OCI-LY7 (cell line): ENCODE results near the gene RHBDL1.

ENCODE experiments used
- CTCF ChIP-seq: fragments of 200-600 bp; sonication (generic); conservative IDR thresholded peaks from 2 replicates; pipeline ENCODE4 v1.5.1; 2014; ENCODE audit warnings: mild to moderate bottlenecking, antibody characterized with exemption, low read length, moderate library complexity, mixed read lengths
- EZH2phosphoT487 ChIP-seq: fragments of 200-600 bp; sonication (generic); IDR thresholded peaks from 2 replicates; pipeline ENCODE4 v1.6.1; 2018; ENCODE audit warnings: low read depth, borderline replicate concordance, mild to moderate bottlenecking, mixed run types, antibody characterized with exemption, low read length, moderate library complexity, mixed read lengths

GRCh38 chr16:644556-644955 is 30.9 kb upstream of the RHBDL1 start:
- TF ChIP-seq CTCF: no peak
- no peak for TF ChIP-seq EZH2phosphoT487
